ENCODE measurements around the gene CCDC83. TPM values are rescaled to one million over a fixed set of nuclear protein-coding genes. Genes with fewer than 3 reads are reported as not detected.

CCDC83 gene
- total RNA-seq, 1 donor from 2014 or later = not detected

GRCh38 chr11:85961930-85962363, 106.8 kb downstream of the CCDC83 start:
- Histone ChIP-seq H3K4me2 (ENCODE audit: low read length) (no peak overlapping the region), H3K27ac (ENCODE audit: low read depth, low read length) (no peak overlapping the region), H3K4me3 (ENCODE audit: insufficient read depth, low read depth, low read length) (no peak overlapping the region), H3K27me3 (ENCODE audit: insufficient read depth, low read length) (no peaks in the 10 kb centered on the region), H4K20me1 (ENCODE audit: insufficient read depth, low read length) (peaks cover 75% of the 10 kb centered on the region), H2AFZ (ENCODE audit: low read depth, low read length) (no peak overlapping the region), H3K9ac (ENCODE audit: low read length) (no peak overlapping the region), H3K36me3 (ENCODE audit: insufficient read depth, low read length) (peaks cover 62% of the 10 kb centered on the region), H3K9me3 (ENCODE audit: insufficient read depth, low read depth, low read length) (no peaks in the 10 kb centered on the region), H3K4me1 (ENCODE audit: insufficient read depth, low read length) (peaks cover 3% of the 10 kb centered on the region), H3K79me2 (ENCODE audit: insufficient read depth, low read length) (peaks cover 84% of the 10 kb centered on the region)
- no peak overlapping the region for H3K4me3 Mint-ChIP-seq (ENCODE audit: unreplicated experiment)
- TF ChIP-seq, protein P1, sequence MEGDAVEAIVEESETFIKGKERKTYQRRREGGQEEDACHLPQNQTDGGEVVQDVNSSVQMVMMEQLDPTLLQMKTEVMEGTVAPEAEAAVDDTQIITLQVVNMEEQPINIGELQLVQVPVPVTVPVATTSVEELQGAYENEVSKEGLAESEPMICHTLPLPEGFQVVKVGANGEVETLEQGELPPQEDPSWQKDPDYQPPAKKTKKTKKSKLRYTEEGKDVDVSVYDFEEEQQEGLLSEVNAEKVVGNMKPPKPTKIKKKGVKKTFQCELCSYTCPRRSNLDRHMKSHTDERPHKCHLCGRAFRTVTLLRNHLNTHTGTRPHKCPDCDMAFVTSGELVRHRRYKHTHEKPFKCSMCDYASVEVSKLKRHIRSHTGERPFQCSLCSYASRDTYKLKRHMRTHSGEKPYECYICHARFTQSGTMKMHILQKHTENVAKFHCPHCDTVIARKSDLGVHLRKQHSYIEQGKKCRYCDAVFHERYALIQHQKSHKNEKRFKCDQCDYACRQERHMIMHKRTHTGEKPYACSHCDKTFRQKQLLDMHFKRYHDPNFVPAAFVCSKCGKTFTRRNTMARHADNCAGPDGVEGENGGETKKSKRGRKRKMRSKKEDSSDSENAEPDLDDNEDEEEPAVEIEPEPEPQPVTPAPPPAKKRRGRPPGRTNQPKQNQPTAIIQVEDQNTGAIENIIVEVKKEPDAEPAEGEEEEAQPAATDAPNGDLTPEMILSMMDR (IDR thresholded peaks at IDR 0.05; ENCODE audit: insufficient read depth, low read depth, low read length) = no peak
- TF ChIP-seq EZH2 (IDR thresholded peaks at IDR 0.05; ENCODE audit: insufficient read depth, low read length) = no peak
- DNase-seq (ENCODE audit: low read depth) (peak; percentile 80), FAIRE-seq (no peak)
- H3K4me1 Mint-ChIP-seq (ENCODE audit: low read depth, unreplicated experiment) = peaks cover 39% of the 10 kb centered on the region
- H3K27ac Mint-ChIP-seq (ENCODE audit: unreplicated experiment) = peak overlapping the region; percentile 14
- H3K9me3 Mint-ChIP-seq (ENCODE audit: unreplicated experiment) = no peaks in the 10 kb centered on the region
- H3K27me3 Mint-ChIP-seq (ENCODE audit: low read depth, unreplicated experiment) = no peaks in the 10 kb centered on the region
- peaks cover 24% of the 10 kb centered on the region for H3K36me3 Mint-ChIP-seq (ENCODE audit: low read depth, unreplicated experiment)

DNA sequence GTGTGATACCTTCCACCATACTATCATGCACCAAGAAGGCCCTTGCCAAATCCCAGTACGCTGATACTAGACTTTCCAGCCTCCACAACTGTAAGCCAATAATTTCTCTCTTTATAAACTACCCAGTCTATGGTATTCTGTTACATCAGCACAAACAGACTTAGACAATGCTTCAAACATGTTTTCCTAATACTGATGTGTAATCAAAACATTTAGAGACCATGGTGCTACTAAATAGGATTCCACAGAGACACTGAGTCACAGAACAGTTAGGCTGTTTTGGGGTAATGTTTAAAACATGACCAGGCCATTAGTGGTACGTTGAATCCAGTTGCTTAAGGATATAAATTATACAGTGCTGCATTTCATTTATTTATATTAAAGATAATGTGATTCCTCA, 110.0 kb downstream of the CCDC83 start:
- no peak overlapping the region for H2AFZ ChIP-seq (ENCODE audit: low read depth, low read length)
- H3K27me3 ChIP-seq (ENCODE audit: insufficient read depth, low read length) = no peaks in the 10 kb centered on the region
- no peaks in the 10 kb centered on the region for H3K9me3 ChIP-seq (ENCODE audit: insufficient read depth, low read depth, low read length)
- Mint-ChIP-seq H3K4me1 (ENCODE audit: low read depth, unreplicated experiment) (peaks cover 38% of the 10 kb centered on the region), H3K27ac (ENCODE audit: unreplicated experiment) (no peak overlapping the region), H3K9me3 (ENCODE audit: unreplicated experiment) (no peaks in the 10 kb centered on the region), H3K27me3 (ENCODE audit: low read depth, unreplicated experiment) (no peaks in the 10 kb centered on the region), H3K36me3 (ENCODE audit: low read depth, unreplicated experiment) (peaks cover 20% of the 10 kb centered on the region), H3K4me3 (ENCODE audit: unreplicated experiment) (no peak overlapping the region)
- peaks cover 19% of the 10 kb centered on the region for H3K4me1 ChIP-seq (ENCODE audit: insufficient read depth, low read length)
- FAIRE-seq (no peak), DNase-seq (ENCODE audit: low read depth) (peak; percentile 35)
- peak overlapping the region; percentile 34 for H3K27ac ChIP-seq (ENCODE audit: low read depth, low read length)
- no peak overlapping the region for H3K9ac ChIP-seq (ENCODE audit: low read length)
- TF ChIP-seq, protein P1 (IDR thresholded peaks at IDR 0.05; ENCODE audit: insufficient read depth, low read depth, low read length) = no peak
- TF ChIP-seq EZH2 (IDR thresholded peaks at IDR 0.05; ENCODE audit: insufficient read depth, low read length) = no peak
- no peak overlapping the region for H3K4me3 ChIP-seq (ENCODE audit: insufficient read depth, low read depth, low read length)
- no peak overlapping the region for H3K4me2 ChIP-seq (ENCODE audit: low read length)
- H4K20me1 ChIP-seq (ENCODE audit: insufficient read depth, low read length) = peaks cover 95% of the 10 kb centered on the region
- peaks cover 87% of the 10 kb centered on the region for H3K79me2 ChIP-seq (ENCODE audit: insufficient read depth, low read length)
- peaks cover 50% of the 10 kb centered on the region for H3K36me3 ChIP-seq (ENCODE audit: insufficient read depth, low read length)

GRCh38 chr11:85967457-85967856, 112.3 kb downstream of the CCDC83 start:
- no peak overlapping the region for H3K9ac ChIP-seq (ENCODE audit: low read length)
- TF ChIP-seq, protein P1 (IDR thresholded peaks at IDR 0.05; ENCODE audit: insufficient read depth, low read depth, low read length) = no peak
- no peak for TF ChIP-seq EZH2 (IDR thresholded peaks at IDR 0.05; ENCODE audit: insufficient read depth, low read length)
- peaks cover 16% of the 10 kb centered on the region for H3K4me1 ChIP-seq (ENCODE audit: insufficient read depth, low read length)
- Mint-ChIP-seq H3K4me3 (ENCODE audit: unreplicated experiment) (no peak overlapping the region), H3K27me3 (ENCODE audit: low read depth, unreplicated experiment) (no peaks in the 10 kb centered on the region), H3K27ac (ENCODE audit: unreplicated experiment) (no peak overlapping the region), H3K9me3 (ENCODE audit: unreplicated experiment) (no peaks in the 10 kb centered on the region), H3K36me3 (ENCODE audit: low read depth, unreplicated experiment) (peaks cover 22% of the 10 kb centered on the region), H3K4me1 (ENCODE audit: low read depth, unreplicated experiment) (peaks cover 20% of the 10 kb centered on the region)
- H3K4me3 ChIP-seq (ENCODE audit: insufficient read depth, low read depth, low read length) = no peak overlapping the region
- no peak for DNase-seq (ENCODE audit: low read depth)
- FAIRE-seq = no peak
- H3K27me3 ChIP-seq (ENCODE audit: insufficient read depth, low read length) = no peaks in the 10 kb centered on the region
- no peak overlapping the region for H3K4me2 ChIP-seq (ENCODE audit: low read length)
- H3K27ac ChIP-seq (ENCODE audit: low read depth, low read length) = no peak overlapping the region
- H3K9me3 ChIP-seq (ENCODE audit: insufficient read depth, low read depth, low read length) = no peaks in the 10 kb centered on the region
- H3K36me3 ChIP-seq (ENCODE audit: insufficient read depth, low read length) = peaks cover 52% of the 10 kb centered on the region
- H2AFZ ChIP-seq (ENCODE audit: low read depth, low read length) = no peak overlapping the region
- peaks cover 83% of the 10 kb centered on the region for H3K79me2 ChIP-seq (ENCODE audit: insufficient read depth, low read length)
- H4K20me1 ChIP-seq (ENCODE audit: insufficient read depth, low read length) = peaks cover 94% of the 10 kb centered on the region
